PC-9 (cell line): Measurements from ENCODE around the gene FAM117B. TPM values are rescaled to one million over a fixed set of nuclear protein-coding genes. Genes with fewer than 3 reads are reported as not detected.

Experiments
- BruUV-seq: library from RNA; stranded (reverse); fragments of 400-500 nt; replicated peaks from 2 replicates; lab custom pipeline; 2021; lab: Mats Ljungman, UMichigan
- CTCF ChIA-PET: fragments of 300-600 bp; sonication (Branson Sonifier 250); formaldehyde crosslinking; loops from one replicate; lab custom pipeline; 2022; ENCODE audit warnings: antibody characterized with exemption; lab: Charles Lee
- POLR2A ChIA-PET: fragments of 300-600 bp; sonication (Branson Sonifier 250); formaldehyde crosslinking; loops from one replicate; lab custom pipeline; 2022; ENCODE audit warnings: antibody characterized with exemption; ENCODE audit not compliant: unreplicated experiment; lab: Charles Lee
- DNase-seq, 2 experiments: peaks; one replicate each; pipeline versions ENCODE4 v3.0.0 to v3.0.0-alpha.2; 2015 to 2022; ENCODE audit warnings: mixed read lengths in 1 of 2
- H2AFZ ChIP-seq: fragments of 200-600 bp; sonication (generic); 2 replicates; pipeline ENCODE4 v1.8.1; 2017; ENCODE audit warnings: antibody characterized with exemption
- H3F3A ChIP-seq: fragments of 200-600 bp; sonication (generic); 2 replicates; pipeline ENCODE4 v1.8.1; 2017; ENCODE audit warnings: antibody characterized with exemption, mild to moderate bottlenecking, low read depth; ENCODE audit not compliant: insufficient read depth
- H3K27ac ChIP-seq: fragments of 200-600 bp; sonication (generic); 2 replicates; pipeline ENCODE4 v1.6.1; 2016; ENCODE audit warnings: mixed run types
- H3K27me3 ChIP-seq: fragments of 200-600 bp; sonication (generic); 2 replicates; pipeline ENCODE4 v1.6.1; 2016; ENCODE audit warnings: low read depth, mixed run types; ENCODE audit not compliant: insufficient read depth
- H3K36me3 ChIP-seq: fragments of 200-600 bp; sonication (generic); 2 replicates; pipeline ENCODE4 v1.6.1; 2016; ENCODE audit warnings: low read depth, mixed run types
- H3K4me1 ChIP-seq: fragments of 200-600 bp; sonication (generic); replicated peaks from 2 replicates; pipeline ENCODE4 v1.6.1; 2016; ENCODE audit warnings: mixed run types; ENCODE audit not compliant: insufficient read depth
- H3K4me2 ChIP-seq: fragments of 200-600 bp; sonication (generic); 2 replicates; pipeline ENCODE4 v1.6.1; 2017; ENCODE audit warnings: mixed run types
- H3K4me3 ChIP-seq: fragments of 200-600 bp; sonication (generic); 2 replicates; pipeline ENCODE4 v1.6.1; 2016; ENCODE audit warnings: mixed run types
- H3K79me2 ChIP-seq: fragments of 200-600 bp; sonication (generic); 2 replicates; pipeline ENCODE4 v1.6.1; 2017; ENCODE audit warnings: low read depth, mixed run types
- H3K9me2 ChIP-seq: fragments of 200-600 bp; sonication (generic); 2 replicates; pipeline ENCODE4 v1.8.1; 2017; ENCODE audit warnings: mild to moderate bottlenecking; ENCODE audit not compliant: insufficient read depth
- H3K9me3 ChIP-seq: fragments of 200-600 bp; sonication (generic); 2 replicates; pipeline ENCODE4 v1.8.1; 2016; ENCODE audit warnings: low read depth; ENCODE audit not compliant: insufficient read depth
- H4K20me1 ChIP-seq: fragments of 200-600 bp; sonication (generic); 2 replicates; pipeline ENCODE4 v1.8.1; 2017; ENCODE audit not compliant: insufficient read depth
- CTCF ChIP-seq: fragments of 200-600 bp; sonication (generic); conservative IDR thresholded peaks from 2 replicates; pipeline ENCODE4 v1.6.1; 2017; ENCODE audit warnings: mixed run types, antibody characterized with exemption, mild to moderate bottlenecking, moderate library complexity
- EZH2 ChIP-seq: fragments of 200-600 bp; sonication (generic); IDR thresholded peaks from 2 replicates; pipeline ENCODE4 v1.8.0; 2017; ENCODE audit warnings: antibody characterized with exemption, low read depth
- intact Hi-C: fragments of 100-400 bp; cut with micrococcal nuclease; formaldehyde crosslinking; loops from one replicate; pipeline ENCODE4 v1.10.0; 2022; ENCODE audit not compliant: unreplicated experiment
- total RNA-seq: library from RNA; stranded (reverse); gene quantifications from 2 replicates; pipeline ENCODE4 v1.2.3, GENCODE V29; 2021

The FAM117B gene
- total RNA-seq, 1 experiment from 2014 or later: 8.2 TPM

- Histone ChIP-seq H3F3A (no peaks in the 10 kb centered on the region), H3K27me3 (no peaks in the 10 kb centered on the region), H3K79me2 (no peaks in the 10 kb centered on the region), H3K4me3 (no peak overlapping the region), H3K4me2 (no peak overlapping the region), H3K36me3 (no peaks in the 10 kb centered on the region), H3K4me1 (no peaks in the 10 kb centered on the region), H4K20me1 (no peaks in the 10 kb centered on the region), H3K9me2 (no peaks in the 10 kb centered on the region; the same call in none of the 2 replicates), H3K9me3 (no peaks in the 10 kb centered on the region), H3K27ac (no peak overlapping the region), H2AFZ (no peak overlapping the region)
- BruUV-seq: no TSS peak
- intact Hi-C loops: no loop called here
- ChIA-PET POLR2A (no interaction called here), CTCF (interaction anchor here (0.9 kb wide), 1 partner anchor 129 kb away, joined by 3 read pairs; no protein-coding TSS in a partner anchor)
- TF ChIP-seq EZH2: no peak
- no peak for TF ChIP-seq CTCF
- DNase-seq: no peak
Observed at GRCh38 chr2:202716953-202717597, 82.3 kb downstream of the FAM117B start.

GRCh38 chr2:202717598-202718310, 83.0 kb downstream of the FAM117B start:
- no peak overlapping the region for H3K4me3 ChIP-seq
- intact Hi-C loops: no loop called here
- no peaks in the 10 kb centered on the region for H3K79me2 ChIP-seq
- no peaks in the 10 kb centered on the region for H3K9me3 ChIP-seq
- H3K4me2 ChIP-seq: no peak overlapping the region
- no peak for DNase-seq
- H3K27ac ChIP-seq: no peak overlapping the region
- no peaks in the 10 kb centered on the region for H3K36me3 ChIP-seq
- no peaks in the 10 kb centered on the region for H3F3A ChIP-seq
- BruUV-seq: no TSS peak
- POLR2A ChIA-PET: no interaction called here
- no peaks in the 10 kb centered on the region for H3K4me1 ChIP-seq
- H4K20me1 ChIP-seq: no peaks in the 10 kb centered on the region
- H3K9me2 ChIP-seq: no peaks in the 10 kb centered on the region; the same call in none of the 2 replicates
- H2AFZ ChIP-seq: no peak overlapping the region
- no peaks in the 10 kb centered on the region for H3K27me3 ChIP-seq
- CTCF ChIA-PET: interaction anchor here (0.9 kb wide), 1 partner anchor 129 kb away, joined by 3 read pairs; no protein-coding TSS in a partner anchor
- TF ChIP-seq EZH2: no peak
- no peak for TF ChIP-seq CTCF

GRCh38 chr2:202718614-202719013, 83.8 kb downstream of the FAM117B start:
- CTCF ChIA-PET: no interaction called here
- Histone ChIP-seq H3K4me2 (no peak overlapping the region), H3K4me1 (no peaks in the 10 kb centered on the region), H3K27ac (no peak overlapping the region), H3K36me3 (no peaks in the 10 kb centered on the region), H3K9me3 (no peaks in the 10 kb centered on the region), H4K20me1 (no peaks in the 10 kb centered on the region), H2AFZ (no peak overlapping the region), H3K79me2 (no peaks in the 10 kb centered on the region), H3K4me3 (no peak overlapping the region), H3K27me3 (no peaks in the 10 kb centered on the region), H3F3A (no peaks in the 10 kb centered on the region), H3K9me2 (no peaks in the 10 kb centered on the region; the same call in none of the 2 replicates)
- BruUV-seq: no TSS peak
- POLR2A ChIA-PET: interaction anchor here (0.6 kb wide), 1 partner anchor 17 kb away, joined by 3 read pairs; no protein-coding TSS in a partner anchor
- intact Hi-C loops: no loop called here
- no peak for DNase-seq
- TF ChIP-seq CTCF (no peak), EZH2 (no peak)
